HepG2 (cell line): ENCODE measurements around the gene ZKSCAN3. TPM values are rescaled to one million over a fixed set of nuclear protein-coding genes. Genes with fewer than 3 reads are reported as not detected.

ENCODE experiments used
- FOXA3 ChIP-seq: IDR thresholded peaks from 2 replicates; pipeline ENCODE4 v1.6.1; 2016; ENCODE audit warnings: missing genetic modification reagents, missing compliant biosample characterization
- HOXA3 ChIP-seq: sonication (generic); formaldehyde crosslinking; IDR thresholded peaks from 2 replicates; pipeline ENCODE4 v1.5.0; 2020; ENCODE audit warnings: missing genetic modification reagents
- HOXA9 ChIP-seq: sonication (generic); formaldehyde crosslinking; IDR thresholded peaks from 2 replicates; pipeline ENCODE4 v1.8.1; 2022; ENCODE audit warnings: missing genetic modification reagents, mild to moderate bottlenecking, moderate library complexity, borderline replicate concordance
- KAT7 ChIP-seq: IDR thresholded peaks from 2 replicates; pipeline ENCODE4 v1.6.1; 2018; ENCODE audit warnings: borderline replicate concordance, missing compliant biosample characterization
- SRSF4 ChIP-seq: fragments of 200-400 bp; formaldehyde crosslinking; IDR thresholded peaks from one replicate; pipeline ENCODE4 v1.6.1; 2018; ENCODE audit warnings: mild to moderate bottlenecking, low read depth, low read length, moderate library complexity; ENCODE audit not compliant: poor library complexity, severe bottlenecking
- SRY ChIP-seq: sonication (generic); formaldehyde crosslinking; IDR thresholded peaks from 2 replicates; pipeline ENCODE4 v1.8.0; 2022; ENCODE audit warnings: mild to moderate bottlenecking, missing genetic modification reagents
- STAT5B ChIP-seq: sonication (generic); formaldehyde crosslinking; IDR thresholded peaks from 2 replicates; pipeline ENCODE4 v1.4.0; 2020; ENCODE audit warnings: missing genetic modification reagents
- ZNF670 ChIP-seq: sonication (generic); formaldehyde crosslinking; IDR thresholded peaks from 2 replicates; pipeline ENCODE4 v1.8.0; 2022; ENCODE audit warnings: mild to moderate bottlenecking, missing genetic modification reagents, borderline replicate concordance
- ZSCAN30 ChIP-seq: sonication (generic); formaldehyde crosslinking; IDR thresholded peaks from 2 replicates; pipeline ENCODE4 v1.5.0; 2020; ENCODE audit warnings: mild to moderate bottlenecking, missing genetic modification reagents
- polyA plus RNA-seq, 8 experiments: library from polyadenylated mRNA; depleted of rRNA in 3 of 8; stranded (reverse) in 7 of 8; unstranded in 1 of 8; fragments of >200 nt; fragmentation: Illumina TruSeq in 4 of 8; extraction: Trizol in 4 of 8; gene quantifications; 2 replicates each; pipeline versions ENCODE4 v1.2.1 to v1.2.3, GENCODE V29; 2011 to 2016; ENCODE audit warnings: low read depth in 4 of 8, missing spikeins in 1 of 8, mixed read lengths in 1 of 8; ENCODE audit not compliant: insufficient read depth in 1 of 8
- total RNA-seq, 5 experiments: library from RNA; depleted of rRNA; stranded (reverse); fragments of >200 nt; fragmentation: Illumina TruSeq; extraction: Trizol; gene quantifications; 2 replicates each; pipeline ENCODE4 v1.2.3, GENCODE V29; 2016; ENCODE audit warnings: low read depth in 1 of 5
- TF ChIP-seq, protein P1 (sequence below): sonication (generic); formaldehyde crosslinking; IDR thresholded peaks from 2 replicates; pipeline ENCODE4 v1.4.0; 2020; ENCODE audit warnings: missing genetic modification reagents, borderline replicate concordance
- TF ChIP-seq, protein P2 (sequence below): sonication (generic); formaldehyde crosslinking; IDR thresholded peaks from 2 replicates; pipeline ENCODE4 v1.9.0; 2021; ENCODE audit warnings: missing genetic modification reagents, borderline replicate concordance
- TF ChIP-seq, protein P3 (sequence below): sonication (generic); formaldehyde crosslinking; IDR thresholded peaks from 2 replicates; pipeline ENCODE4 v1.5.0; 2020; ENCODE audit warnings: mild to moderate bottlenecking, missing genetic modification reagents, moderate library complexity
- TF ChIP-seq, protein P4 (sequence below): sonication (generic); formaldehyde crosslinking; IDR thresholded peaks from 2 replicates; pipeline ENCODE4 v1.4.0; 2020; ENCODE audit warnings: missing genetic modification reagents, mild to moderate bottlenecking, borderline replicate concordance
- TF ChIP-seq, protein P5 (sequence below): sonication (generic); formaldehyde crosslinking; IDR thresholded peaks from 2 replicates; pipeline ENCODE4 v1.9.0; 2022; ENCODE audit warnings: missing genetic modification reagents, mild to moderate bottlenecking, borderline replicate concordance

ZKSCAN3 gene
- total and polyA plus RNA-seq, 2 of the 13 experiments (the other 11 are each of a cell fraction or from before 2014, with no cell fraction given) = 3.3 to 7.4 TPM

DNA sequence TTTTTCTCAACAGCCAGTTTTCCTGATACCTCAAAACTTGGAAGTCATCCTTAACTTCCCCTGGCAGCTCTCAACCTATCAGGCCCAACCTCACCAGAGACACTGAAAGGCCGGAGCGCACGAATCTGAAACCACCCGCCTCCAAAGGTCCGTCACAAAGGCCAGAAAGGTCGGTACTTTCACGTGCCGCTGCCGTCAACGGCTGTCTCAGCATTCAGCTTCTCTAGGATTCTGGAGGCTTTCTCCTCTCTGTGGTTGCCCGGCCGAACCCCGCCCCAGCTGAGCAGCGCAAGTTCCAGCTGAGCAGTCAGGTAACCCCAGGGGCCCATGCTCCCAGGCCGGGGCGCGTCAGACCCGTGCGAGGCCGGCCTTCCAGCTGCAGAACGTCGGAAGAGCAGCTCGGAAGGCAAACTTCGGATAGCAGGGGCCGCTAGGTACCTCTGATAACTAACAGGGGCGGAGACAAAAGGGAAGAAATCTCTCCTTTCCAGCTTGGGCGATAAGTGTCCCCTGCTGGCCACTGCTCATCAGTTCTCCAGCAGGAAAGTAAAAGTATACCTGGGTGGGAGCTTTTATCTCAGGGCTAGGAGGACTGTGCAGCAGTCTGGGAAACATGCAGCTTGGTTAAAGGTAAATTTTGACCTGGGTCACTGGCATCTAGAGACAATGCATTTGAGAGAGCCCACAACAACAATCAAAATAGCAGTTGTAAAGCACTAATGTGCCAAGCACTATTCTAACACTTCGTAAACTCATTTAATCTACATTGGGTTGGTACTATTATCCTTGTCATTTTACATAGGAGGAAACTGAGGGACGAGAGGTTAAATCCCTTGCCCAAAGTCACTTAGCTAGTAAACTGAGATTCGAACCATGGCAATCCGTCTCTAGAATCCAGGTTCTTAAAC is 33.7 kb downstream of the ZKSCAN3 start (continued):
- TF ChIP-seq ZNF670 (CRISPR knock-in tag) (peak; percentile 57; the same call in 1 of the 2 replicates), ZSCAN30 (no peak), FOXA3 (peak; percentile 57), HOXA9 (CRISPR knock-in tag) (no peak), HOXA3 (CRISPR knock-in tag) (peak; percentile 95), SRSF4 (no peak), STAT5B (CRISPR knock-in tag) (no peak), KAT7 (peak; percentile 73; the same call in 1 of the 2 replicates), SRY (CRISPR knock-in tag) (peak; percentile 82)
- TF ChIP-seq, protein P1, sequence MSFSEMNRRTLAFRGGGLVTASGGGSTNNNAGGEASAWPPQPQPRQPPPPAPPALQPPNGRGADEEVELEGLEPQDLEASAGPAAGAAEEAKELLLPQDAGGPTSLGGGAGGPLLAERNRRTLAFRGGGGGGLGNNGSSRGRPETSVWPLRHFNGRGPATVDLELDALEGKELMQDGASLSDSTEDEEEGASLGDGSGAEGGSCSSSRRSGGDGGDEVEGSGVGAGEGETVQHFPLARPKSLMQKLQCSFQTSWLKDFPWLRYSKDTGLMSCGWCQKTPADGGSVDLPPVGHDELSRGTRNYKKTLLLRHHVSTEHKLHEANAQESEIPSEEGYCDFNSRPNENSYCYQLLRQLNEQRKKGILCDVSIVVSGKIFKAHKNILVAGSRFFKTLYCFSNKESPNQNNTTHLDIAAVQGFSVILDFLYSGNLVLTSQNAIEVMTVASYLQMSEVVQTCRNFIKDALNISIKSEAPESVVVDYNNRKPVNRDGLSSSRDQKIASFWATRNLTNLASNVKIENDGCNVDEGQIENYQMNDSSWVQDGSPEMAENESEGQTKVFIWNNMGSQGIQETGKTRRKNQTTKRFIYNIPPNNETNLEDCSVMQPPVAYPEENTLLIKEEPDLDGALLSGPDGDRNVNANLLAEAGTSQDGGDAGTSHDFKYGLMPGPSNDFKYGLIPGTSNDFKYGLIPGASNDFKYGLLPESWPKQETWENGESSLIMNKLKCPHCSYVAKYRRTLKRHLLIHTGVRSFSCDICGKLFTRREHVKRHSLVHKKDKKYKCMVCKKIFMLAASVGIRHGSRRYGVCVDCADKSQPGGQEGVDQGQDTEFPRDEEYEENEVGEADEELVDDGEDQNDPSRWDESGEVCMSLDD (CRISPR knock-in tag) = no peak; the same call in 1 of the 2 replicates
- TF ChIP-seq, protein P2, sequence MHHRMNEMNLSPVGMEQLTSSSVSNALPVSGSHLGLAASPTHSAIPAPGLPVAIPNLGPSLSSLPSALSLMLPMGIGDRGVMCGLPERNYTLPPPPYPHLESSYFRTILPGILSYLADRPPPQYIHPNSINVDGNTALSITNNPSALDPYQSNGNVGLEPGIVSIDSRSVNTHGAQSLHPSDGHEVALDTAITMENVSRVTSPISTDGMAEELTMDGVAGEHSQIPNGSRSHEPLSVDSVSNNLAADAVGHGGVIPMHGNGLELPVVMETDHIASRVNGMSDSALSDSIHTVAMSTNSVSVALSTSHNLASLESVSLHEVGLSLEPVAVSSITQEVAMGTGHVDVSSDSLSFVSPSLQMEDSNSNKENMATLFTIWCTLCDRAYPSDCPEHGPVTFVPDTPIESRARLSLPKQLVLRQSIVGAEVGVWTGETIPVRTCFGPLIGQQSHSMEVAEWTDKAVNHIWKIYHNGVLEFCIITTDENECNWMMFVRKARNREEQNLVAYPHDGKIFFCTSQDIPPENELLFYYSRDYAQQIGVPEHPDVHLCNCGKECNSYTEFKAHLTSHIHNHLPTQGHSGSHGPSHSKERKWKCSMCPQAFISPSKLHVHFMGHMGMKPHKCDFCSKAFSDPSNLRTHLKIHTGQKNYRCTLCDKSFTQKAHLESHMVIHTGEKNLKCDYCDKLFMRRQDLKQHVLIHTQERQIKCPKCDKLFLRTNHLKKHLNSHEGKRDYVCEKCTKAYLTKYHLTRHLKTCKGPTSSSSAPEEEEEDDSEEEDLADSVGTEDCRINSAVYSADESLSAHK = no peak
- TF ChIP-seq, protein P3, sequence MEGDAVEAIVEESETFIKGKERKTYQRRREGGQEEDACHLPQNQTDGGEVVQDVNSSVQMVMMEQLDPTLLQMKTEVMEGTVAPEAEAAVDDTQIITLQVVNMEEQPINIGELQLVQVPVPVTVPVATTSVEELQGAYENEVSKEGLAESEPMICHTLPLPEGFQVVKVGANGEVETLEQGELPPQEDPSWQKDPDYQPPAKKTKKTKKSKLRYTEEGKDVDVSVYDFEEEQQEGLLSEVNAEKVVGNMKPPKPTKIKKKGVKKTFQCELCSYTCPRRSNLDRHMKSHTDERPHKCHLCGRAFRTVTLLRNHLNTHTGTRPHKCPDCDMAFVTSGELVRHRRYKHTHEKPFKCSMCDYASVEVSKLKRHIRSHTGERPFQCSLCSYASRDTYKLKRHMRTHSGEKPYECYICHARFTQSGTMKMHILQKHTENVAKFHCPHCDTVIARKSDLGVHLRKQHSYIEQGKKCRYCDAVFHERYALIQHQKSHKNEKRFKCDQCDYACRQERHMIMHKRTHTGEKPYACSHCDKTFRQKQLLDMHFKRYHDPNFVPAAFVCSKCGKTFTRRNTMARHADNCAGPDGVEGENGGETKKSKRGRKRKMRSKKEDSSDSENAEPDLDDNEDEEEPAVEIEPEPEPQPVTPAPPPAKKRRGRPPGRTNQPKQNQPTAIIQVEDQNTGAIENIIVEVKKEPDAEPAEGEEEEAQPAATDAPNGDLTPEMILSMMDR (CRISPR knock-in tag) = peak; percentile 72
- TF ChIP-seq, protein P4, sequence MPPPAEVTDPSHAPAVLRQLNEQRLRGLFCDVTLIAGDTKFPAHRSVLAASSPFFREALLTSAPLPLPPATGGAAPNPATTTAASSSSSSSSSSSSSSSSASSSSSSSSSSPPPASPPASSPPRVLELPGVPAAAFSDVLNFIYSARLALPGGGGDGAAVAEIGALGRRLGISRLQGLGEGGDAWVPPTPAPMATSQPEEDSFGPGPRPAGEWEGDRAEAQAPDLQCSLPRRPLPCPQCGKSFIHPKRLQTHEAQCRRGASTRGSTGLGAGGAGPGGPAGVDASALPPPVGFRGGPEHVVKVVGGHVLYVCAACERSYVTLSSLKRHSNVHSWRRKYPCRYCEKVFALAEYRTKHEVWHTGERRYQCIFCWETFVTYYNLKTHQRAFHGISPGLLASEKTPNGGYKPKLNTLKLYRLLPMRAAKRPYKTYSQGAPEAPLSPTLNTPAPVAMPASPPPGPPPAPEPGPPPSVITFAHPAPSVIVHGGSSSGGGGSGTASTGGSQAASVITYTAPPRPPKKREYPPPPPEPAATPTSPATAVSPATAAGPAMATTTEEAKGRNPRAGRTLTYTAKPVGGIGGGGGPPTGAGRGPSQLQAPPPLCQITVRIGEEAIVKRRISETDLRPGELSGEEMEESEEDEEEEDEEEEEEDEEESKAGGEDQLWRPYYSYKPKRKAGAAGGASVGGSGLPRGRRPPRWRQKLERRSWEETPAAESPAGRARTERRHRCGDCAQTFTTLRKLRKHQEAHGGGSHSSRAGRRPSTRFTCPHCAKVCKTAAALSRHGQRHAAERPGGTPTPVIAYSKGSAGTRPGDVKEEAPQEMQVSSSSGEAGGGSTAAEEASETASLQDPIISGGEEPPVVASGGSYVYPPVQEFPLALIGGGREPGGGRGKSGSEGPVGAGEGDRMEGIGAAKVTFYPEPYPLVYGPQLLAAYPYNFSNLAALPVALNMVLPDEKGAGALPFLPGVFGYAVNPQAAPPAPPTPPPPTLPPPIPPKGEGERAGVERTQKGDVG (CRISPR knock-in tag) = peak; percentile 90
- TF ChIP-seq, protein P5, sequence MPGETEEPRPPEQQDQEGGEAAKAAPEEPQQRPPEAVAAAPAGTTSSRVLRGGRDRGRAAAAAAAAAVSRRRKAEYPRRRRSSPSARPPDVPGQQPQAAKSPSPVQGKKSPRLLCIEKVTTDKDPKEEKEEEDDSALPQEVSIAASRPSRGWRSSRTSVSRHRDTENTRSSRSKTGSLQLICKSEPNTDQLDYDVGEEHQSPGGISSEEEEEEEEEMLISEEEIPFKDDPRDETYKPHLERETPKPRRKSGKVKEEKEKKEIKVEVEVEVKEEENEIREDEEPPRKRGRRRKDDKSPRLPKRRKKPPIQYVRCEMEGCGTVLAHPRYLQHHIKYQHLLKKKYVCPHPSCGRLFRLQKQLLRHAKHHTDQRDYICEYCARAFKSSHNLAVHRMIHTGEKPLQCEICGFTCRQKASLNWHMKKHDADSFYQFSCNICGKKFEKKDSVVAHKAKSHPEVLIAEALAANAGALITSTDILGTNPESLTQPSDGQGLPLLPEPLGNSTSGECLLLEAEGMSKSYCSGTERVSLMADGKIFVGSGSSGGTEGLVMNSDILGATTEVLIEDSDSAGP (CRISPR knock-in tag) = peak; percentile 96; the same call in 1 of the 2 replicates
